Bronchial epithelial cell (primary cell): ENCODE results near the gene MRFAP1. TPM values are rescaled to one million over a fixed set of nuclear protein-coding genes. Genes with fewer than 3 reads are reported as not detected.

Experiments
- DNase-seq: peaks from one replicate; pipeline ENCODE4 v3.0.0-alpha.2; 2010; ENCODE audit warnings: low read depth
- FAIRE-seq: peaks from 2 replicates; lab custom pipeline; 2011; peaks lifted over from hg19 to GRCh38; lab: Jason Lieb, UNC
- H3K27me3 ChIP-seq: 2 replicates; pipeline ENCODE4 v1.5.1; 2011; ENCODE audit warnings: low read length; ENCODE audit not compliant: control insufficient read depth, insufficient read depth
- H3K36me3 ChIP-seq: 2 replicates; pipeline ENCODE4 v1.5.1; 2011; ENCODE audit warnings: low read length; ENCODE audit not compliant: control insufficient read depth, insufficient read depth
- H3K4me3 ChIP-seq: 2 replicates; pipeline ENCODE4 v1.5.1; 2011; ENCODE audit warnings: mild to moderate bottlenecking, low read depth, low read length, control low read depth
- total RNA-seq: library from RNA; depleted of rRNA; stranded (reverse); fragments of >200 nt; gene quantifications from 2 replicates; pipeline ENCODE4 v1.2.1, GENCODE V29; 2014
- TF ChIP-seq, protein P1 (sequence below): IDR thresholded peaks from 2 replicates; pipeline ENCODE4 v1.5.1; 2011; ENCODE audit warnings: mild to moderate bottlenecking, moderate library complexity, low read length, control low read depth, inconsistent platforms; ENCODE audit not compliant: insufficient read depth, severe bottlenecking

MRFAP1 gene
- total RNA-seq, 1 donor from 2014 or later, result 69.5 TPM

DNA sequence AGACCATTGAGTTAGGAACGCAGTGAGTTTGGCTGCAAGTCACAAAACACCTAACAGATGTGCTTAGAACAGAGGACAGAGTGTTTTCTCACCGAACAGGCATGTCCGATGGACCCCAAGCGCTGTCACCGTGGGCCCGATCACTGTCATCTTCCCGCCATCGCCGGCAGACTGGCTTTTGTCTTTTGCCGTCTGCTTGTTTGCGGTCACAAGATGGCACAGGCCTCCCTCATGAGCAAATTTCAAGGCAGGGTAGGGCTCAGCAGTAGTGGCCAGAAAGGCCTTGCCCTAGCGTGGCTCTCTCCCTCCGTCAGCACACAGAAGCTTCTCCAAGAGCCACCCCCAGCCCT, 21.4 kb upstream of the MRFAP1 start:
- TF ChIP-seq, protein P1, sequence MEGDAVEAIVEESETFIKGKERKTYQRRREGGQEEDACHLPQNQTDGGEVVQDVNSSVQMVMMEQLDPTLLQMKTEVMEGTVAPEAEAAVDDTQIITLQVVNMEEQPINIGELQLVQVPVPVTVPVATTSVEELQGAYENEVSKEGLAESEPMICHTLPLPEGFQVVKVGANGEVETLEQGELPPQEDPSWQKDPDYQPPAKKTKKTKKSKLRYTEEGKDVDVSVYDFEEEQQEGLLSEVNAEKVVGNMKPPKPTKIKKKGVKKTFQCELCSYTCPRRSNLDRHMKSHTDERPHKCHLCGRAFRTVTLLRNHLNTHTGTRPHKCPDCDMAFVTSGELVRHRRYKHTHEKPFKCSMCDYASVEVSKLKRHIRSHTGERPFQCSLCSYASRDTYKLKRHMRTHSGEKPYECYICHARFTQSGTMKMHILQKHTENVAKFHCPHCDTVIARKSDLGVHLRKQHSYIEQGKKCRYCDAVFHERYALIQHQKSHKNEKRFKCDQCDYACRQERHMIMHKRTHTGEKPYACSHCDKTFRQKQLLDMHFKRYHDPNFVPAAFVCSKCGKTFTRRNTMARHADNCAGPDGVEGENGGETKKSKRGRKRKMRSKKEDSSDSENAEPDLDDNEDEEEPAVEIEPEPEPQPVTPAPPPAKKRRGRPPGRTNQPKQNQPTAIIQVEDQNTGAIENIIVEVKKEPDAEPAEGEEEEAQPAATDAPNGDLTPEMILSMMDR, result no peak
- Histone ChIP-seq H3K4me3 (no peak overlapping the region), H3K27me3 (no peaks in the 10 kb centered on the region), H3K36me3 (peaks cover 12% of the 10 kb centered on the region)
- DNase-seq (no peak), FAIRE-seq (no peak)

GRCh38 chr4:6619466-6620255, 20.8 kb upstream of the MRFAP1 start:
- TF ChIP-seq, protein P1, result no peak
- FAIRE-seq (no peak), DNase-seq (no peak)
- H3K36me3 ChIP-seq, result peaks cover 12% of the 10 kb centered on the region
- H3K27me3 ChIP-seq, result no peaks in the 10 kb centered on the region
- no peak overlapping the region for H3K4me3 ChIP-seq

- TF ChIP-seq, protein P1, result no peak
- DNase-seq (no peak), FAIRE-seq (no peak)
- H3K27me3 ChIP-seq, result no peaks in the 10 kb centered on the region
- H3K4me3 ChIP-seq, result no peak overlapping the region
- peaks cover 12% of the 10 kb centered on the region for H3K36me3 ChIP-seq
These were observed 20.2 kb upstream of the MRFAP1 start for GRCh38 chr4:6620296-6620695.

DNA sequence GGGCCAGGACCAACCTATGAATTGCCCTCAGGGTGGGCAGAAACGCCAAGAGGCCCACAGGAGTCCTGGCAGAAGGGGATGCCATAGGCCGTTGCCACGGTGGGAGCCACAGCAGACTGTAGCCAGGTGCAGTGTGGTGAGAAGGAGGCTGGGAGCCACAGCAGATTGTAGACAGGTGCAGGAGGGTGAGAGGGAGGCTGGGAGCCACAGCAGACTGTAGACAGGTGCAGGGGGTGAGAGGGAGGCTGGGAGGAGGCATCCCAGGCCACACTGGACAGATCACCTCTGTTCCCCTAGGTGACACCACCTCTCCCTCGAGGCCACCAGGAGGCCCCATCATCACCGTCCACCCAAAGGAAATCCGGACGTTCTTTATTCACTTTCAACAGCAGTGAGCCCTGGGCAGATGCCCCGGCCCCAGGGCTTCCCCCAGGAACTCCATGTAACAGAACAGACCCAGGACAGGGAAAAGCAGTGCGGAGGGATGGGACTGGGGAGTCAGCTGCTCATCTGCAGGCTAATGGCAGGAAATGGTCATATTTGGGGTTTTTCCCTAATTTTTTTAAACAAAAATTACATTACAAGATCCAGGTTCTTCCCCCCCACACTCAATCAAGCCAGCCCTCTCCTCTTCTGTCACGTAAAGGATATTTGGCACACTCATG, 19.5 kb upstream of the MRFAP1 start:
- DNase-seq (no peak), FAIRE-seq (no peak)
- Histone ChIP-seq H3K4me3 (no peak overlapping the region), H3K36me3 (peaks cover 12% of the 10 kb centered on the region), H3K27me3 (no peaks in the 10 kb centered on the region)
- TF ChIP-seq, protein P1, result no peak

DNA sequence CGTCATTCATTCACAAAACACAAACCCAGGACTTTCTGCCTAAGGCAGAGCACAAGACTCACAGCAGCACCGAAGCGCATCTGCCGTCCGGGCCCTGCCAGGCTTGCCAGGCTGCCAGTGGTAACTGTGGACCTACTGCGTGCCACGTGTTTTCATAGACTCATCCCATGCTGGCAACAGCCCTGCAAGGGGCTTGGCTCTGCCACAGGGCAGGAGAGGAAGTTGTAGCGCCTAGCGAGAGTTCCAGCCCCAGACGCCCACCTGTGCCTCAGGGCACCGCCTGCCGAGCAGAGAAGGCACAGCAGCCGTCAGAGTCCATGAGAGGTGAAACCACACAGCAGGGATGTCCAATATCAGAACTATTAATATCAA, 18.9 kb upstream of the MRFAP1 start:
- TF ChIP-seq, protein P1, result no peak
- no peak for FAIRE-seq

More for the DNA sequence above, 18.9 kb upstream of the MRFAP1 start:
- Histone ChIP-seq H3K4me3 (no peak overlapping the region), H3K36me3 (peaks cover 9% of the 10 kb centered on the region), H3K27me3 (no peaks in the 10 kb centered on the region)
- DNase-seq, result no peak
